Measurements from ENCODE around the gene AMY2B. TPM values are rescaled to one million over a fixed set of nuclear protein-coding genes. Genes with fewer than 3 reads are reported as not detected.

AMY2B gene
- polyA plus RNA-seq, 1 of the 3 experiments (the other 2 are of a cell fraction), result 1.5 TPM

DNA sequence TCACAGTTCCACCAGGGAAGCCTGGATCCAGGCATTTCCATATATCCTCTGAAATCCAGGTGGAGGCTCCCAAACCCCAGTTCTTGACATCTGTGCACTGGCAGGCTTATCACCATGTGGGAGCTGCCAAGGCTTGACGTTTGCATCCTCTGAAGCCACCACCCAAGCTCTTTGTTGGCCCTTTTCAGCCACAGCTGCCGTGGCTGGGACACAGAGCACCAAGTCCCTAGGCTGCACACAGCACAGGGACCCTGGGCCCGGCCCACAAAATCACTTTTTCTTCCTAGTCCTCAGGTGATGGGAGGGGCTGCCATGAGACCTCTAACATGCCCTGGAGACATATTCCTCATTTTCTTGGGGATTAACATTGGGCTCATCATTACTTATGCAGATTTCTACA lies 23.5 kb upstream of the AMY2B start (continued):
- TF ChIP-seq, protein P1, sequence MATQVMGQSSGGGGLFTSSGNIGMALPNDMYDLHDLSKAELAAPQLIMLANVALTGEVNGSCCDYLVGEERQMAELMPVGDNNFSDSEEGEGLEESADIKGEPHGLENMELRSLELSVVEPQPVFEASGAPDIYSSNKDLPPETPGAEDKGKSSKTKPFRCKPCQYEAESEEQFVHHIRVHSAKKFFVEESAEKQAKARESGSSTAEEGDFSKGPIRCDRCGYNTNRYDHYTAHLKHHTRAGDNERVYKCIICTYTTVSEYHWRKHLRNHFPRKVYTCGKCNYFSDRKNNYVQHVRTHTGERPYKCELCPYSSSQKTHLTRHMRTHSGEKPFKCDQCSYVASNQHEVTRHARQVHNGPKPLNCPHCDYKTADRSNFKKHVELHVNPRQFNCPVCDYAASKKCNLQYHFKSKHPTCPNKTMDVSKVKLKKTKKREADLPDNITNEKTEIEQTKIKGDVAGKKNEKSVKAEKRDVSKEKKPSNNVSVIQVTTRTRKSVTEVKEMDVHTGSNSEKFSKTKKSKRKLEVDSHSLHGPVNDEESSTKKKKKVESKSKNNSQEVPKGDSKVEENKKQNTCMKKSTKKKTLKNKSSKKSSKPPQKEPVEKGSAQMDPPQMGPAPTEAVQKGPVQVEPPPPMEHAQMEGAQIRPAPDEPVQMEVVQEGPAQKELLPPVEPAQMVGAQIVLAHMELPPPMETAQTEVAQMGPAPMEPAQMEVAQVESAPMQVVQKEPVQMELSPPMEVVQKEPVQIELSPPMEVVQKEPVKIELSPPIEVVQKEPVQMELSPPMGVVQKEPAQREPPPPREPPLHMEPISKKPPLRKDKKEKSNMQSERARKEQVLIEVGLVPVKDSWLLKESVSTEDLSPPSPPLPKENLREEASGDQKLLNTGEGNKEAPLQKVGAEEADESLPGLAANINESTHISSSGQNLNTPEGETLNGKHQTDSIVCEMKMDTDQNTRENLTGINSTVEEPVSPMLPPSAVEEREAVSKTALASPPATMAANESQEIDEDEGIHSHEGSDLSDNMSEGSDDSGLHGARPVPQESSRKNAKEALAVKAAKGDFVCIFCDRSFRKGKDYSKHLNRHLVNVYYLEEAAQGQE (IDR thresholded peaks at IDR 0.05; ENCODE audit: low read depth, low read length), result no peak
- TF ChIP-seq CHD2 (IDR thresholded peaks at IDR 0.05; ENCODE audit: low read length, partially characterized antibody), result no peak
- TF ChIP-seq NRF1 (IDR thresholded peaks at IDR 0.05; ENCODE audit: low read depth, low read length), result no peak
- no peak for TF ChIP-seq EP300 (IDR thresholded peaks at IDR 0.05; ENCODE audit: borderline replicate concordance in 1 of 2, low read depth in 1 of 2, low read length in 1 of 2)
- no peak for TF ChIP-seq NFIC (IDR thresholded peaks at IDR 0.05; ENCODE audit: borderline replicate concordance)
- TF ChIP-seq, protein P2, sequence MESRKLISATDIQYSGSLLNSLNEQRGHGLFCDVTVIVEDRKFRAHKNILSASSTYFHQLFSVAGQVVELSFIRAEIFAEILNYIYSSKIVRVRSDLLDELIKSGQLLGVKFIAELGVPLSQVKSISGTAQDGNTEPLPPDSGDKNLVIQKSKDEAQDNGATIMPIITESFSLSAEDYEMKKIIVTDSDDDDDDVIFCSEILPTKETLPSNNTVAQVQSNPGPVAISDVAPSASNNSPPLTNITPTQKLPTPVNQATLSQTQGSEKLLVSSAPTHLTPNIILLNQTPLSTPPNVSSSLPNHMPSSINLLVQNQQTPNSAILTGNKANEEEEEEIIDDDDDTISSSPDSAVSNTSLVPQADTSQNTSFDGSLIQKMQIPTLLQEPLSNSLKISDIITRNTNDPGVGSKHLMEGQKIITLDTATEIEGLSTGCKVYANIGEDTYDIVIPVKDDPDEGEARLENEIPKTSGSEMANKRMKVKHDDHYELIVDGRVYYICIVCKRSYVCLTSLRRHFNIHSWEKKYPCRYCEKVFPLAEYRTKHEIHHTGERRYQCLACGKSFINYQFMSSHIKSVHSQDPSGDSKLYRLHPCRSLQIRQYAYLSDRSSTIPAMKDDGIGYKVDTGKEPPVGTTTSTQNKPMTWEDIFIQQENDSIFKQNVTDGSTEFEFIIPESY (IDR thresholded peaks at IDR 0.05; ENCODE audit: borderline replicate concordance, low read depth), result no peak
- TF ChIP-seq RXRA (IDR thresholded peaks at IDR 0.05; ENCODE audit: borderline replicate concordance, low read depth), result no peak
- no peak for TF ChIP-seq SMC3 (IDR thresholded peaks at IDR 0.05; ENCODE audit: low read depth, low read length)

DNA sequence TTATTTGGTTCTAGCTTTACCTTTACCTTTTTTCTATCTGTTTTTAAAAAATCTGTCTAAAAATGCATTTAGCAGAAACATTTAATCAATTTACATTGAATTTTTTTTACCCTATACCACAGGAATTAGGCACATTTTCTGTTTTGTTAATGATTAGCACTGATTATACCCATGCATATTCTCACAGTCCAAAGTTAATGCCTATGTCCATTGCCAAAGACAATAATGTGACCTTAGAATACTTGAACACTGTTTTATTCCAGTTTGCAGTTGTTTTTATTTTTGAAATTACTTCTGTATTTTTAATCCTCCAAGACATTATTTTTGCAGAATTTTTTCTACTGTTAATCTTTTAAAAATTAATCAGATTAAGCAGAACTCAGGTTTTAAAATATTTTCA lies 11.0 kb upstream of the AMY2B start:
- Histone ChIP-seq H3K79me2 (ENCODE audit: insufficient read depth) (no peaks in the 10 kb centered on the region), H3K9me3 (no peaks in the 10 kb centered on the region), H3K4me3 (ENCODE audit: low read depth in 2 of 2, low read length in 1 of 2) (no peak overlapping the region), H3K9me2 (no peaks in the 10 kb centered on the region), H3K36me3 (replicated peaks in 1 of 2; ENCODE audit: control insufficient read depth in 1 of 2, insufficient read depth in 2 of 2, low read length in 1 of 2) (peaks cover 4 to 8% of the 10 kb centered on the region in 2 experiments), H3K9ac (no peak overlapping the region), H3K4me2 (no peak overlapping the region), H2AFZ (ENCODE audit: low read depth) (no peak overlapping the region), H3K27ac (ENCODE audit: low read depth in 2 of 2, low read length in 1 of 2) (no peak overlapping the region), H4K20me1 (ENCODE audit: insufficient read depth) (no peaks in the 10 kb centered on the region), H3K27me3 (ENCODE audit: insufficient read depth) (no peaks in the 10 kb centered on the region), H3F3A (replicated peaks; ENCODE audit: insufficient read depth) (peaks cover 5% of the 10 kb centered on the region), H3K4me1 (ENCODE audit: control insufficient read depth in 1 of 2, insufficient read depth in 2 of 2, low read depth in 1 of 2, low read length in 1 of 2) (no peaks in the 10 kb centered on the region; a peak in 1 of 4 replicates)
- CTCF ChIA-PET, result no interaction called here
- no peak for DNase-seq
- POLR2A ChIA-PET, result no interaction called here
- TF ChIP-seq, protein P3, sequence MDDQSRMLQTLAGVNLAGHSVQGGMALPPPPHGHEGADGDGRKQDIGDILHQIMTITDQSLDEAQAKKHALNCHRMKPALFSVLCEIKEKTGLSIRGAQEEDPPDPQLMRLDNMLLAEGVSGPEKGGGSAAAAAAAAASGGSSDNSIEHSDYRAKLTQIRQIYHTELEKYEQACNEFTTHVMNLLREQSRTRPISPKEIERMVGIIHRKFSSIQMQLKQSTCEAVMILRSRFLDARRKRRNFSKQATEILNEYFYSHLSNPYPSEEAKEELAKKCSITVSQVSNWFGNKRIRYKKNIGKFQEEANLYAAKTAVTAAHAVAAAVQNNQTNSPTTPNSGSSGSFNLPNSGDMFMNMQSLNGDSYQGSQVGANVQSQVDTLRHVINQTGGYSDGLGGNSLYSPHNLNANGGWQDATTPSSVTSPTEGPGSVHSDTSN (IDR thresholded peaks at IDR 0.05), result no peak
- TF ChIP-seq YY1 (IDR thresholded peaks at IDR 0.05; ENCODE audit: low read depth) (no peak), TAF1 (IDR thresholded peaks at IDR 0.05; ENCODE audit: borderline replicate concordance, low read depth, low read length) (no peak), RCOR1 (IDR thresholded peaks at IDR 0.05; ENCODE audit: low read length) (no peak), JUND (IDR thresholded peaks at IDR 0.05) (no peak), TEAD4 (IDR thresholded peaks at IDR 0.05; ENCODE audit: borderline replicate concordance, insufficient read depth) (no peak), EZH2phosphoT487 (IDR thresholded peaks at IDR 0.05; ENCODE audit: borderline replicate concordance, low read depth) (no peak), FOSL2 (IDR thresholded peaks at IDR 0.05; ENCODE audit: borderline replicate concordance, low read depth) (no peak), RAD21 (IDR thresholded peaks at IDR 0.05; ENCODE audit: low read length) (no peak), TCF12 (IDR thresholded peaks at IDR 0.05) (no peak), MXI1 (IDR thresholded peaks at IDR 0.05; ENCODE audit: low read depth, low read length) (no peak), POLR2AphosphoS5 (IDR thresholded peaks at IDR 0.05; ENCODE audit: low read depth, low read length) (no peak), SMC3 (IDR thresholded peaks at IDR 0.05; ENCODE audit: low read depth, low read length) (no peak)
- TF ChIP-seq, protein P4, sequence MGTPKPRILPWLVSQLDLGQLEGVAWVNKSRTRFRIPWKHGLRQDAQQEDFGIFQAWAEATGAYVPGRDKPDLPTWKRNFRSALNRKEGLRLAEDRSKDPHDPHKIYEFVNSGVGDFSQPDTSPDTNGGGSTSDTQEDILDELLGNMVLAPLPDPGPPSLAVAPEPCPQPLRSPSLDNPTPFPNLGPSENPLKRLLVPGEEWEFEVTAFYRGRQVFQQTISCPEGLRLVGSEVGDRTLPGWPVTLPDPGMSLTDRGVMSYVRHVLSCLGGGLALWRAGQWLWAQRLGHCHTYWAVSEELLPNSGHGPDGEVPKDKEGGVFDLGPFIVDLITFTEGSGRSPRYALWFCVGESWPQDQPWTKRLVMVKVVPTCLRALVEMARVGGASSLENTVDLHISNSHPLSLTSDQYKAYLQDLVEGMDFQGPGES (IDR thresholded peaks at IDR 0.05; ENCODE audit: low read depth, low read length), result no peak
- TF ChIP-seq, protein P1 (IDR thresholded peaks at IDR 0.05; ENCODE audit: low read depth, low read length), result no peak

Data from SK-N-SH (cell line).